GM23248 (cell line): Measurements from ENCODE around the gene ZFYVE19.

Source experiments
- EZH2 ChIP-seq: fragments of 200-600 bp; sonication (generic); IDR thresholded peaks from 2 replicates; pipeline ENCODE4 v1.6.1; 2018; ENCODE audit warnings: antibody characterized with exemption, mild to moderate bottlenecking; ENCODE audit not compliant: insufficient read depth, poor library complexity, severe bottlenecking
- EZH2phosphoT487 ChIP-seq: fragments of 200-600 bp; sonication (generic); IDR thresholded peaks from 2 replicates; pipeline ENCODE4 v1.6.1; 2018; ENCODE audit warnings: antibody characterized with exemption, moderate library complexity, mild to moderate bottlenecking, low read depth; ENCODE audit not compliant: insufficient read depth

GRCh38 chr15:40828447-40829036 is 21.7 kb downstream of the ZFYVE19 start, which contains the start of gene PPP1R14D:
- TF ChIP-seq EZH2 (no peak), EZH2phosphoT487 (no peak)
